Loucy (cell line): ENCODE data around the gene FUT4.

Experiments
- H2AFZ ChIP-seq: fragments of 200-600 bp; sonication (generic); 2 replicates; pipeline ENCODE4 v1.6.0; 2016; ENCODE audit warnings: antibody characterized with exemption, mild to moderate bottlenecking, low read length, moderate library complexity
- H3F3A ChIP-seq: fragments of 200-600 bp; 2 replicates; pipeline ENCODE4 v1.6.0; 2016; ENCODE audit warnings: antibody characterized with exemption, low read depth, mild to moderate bottlenecking
- H3K27me3 ChIP-seq: fragments of 200-600 bp; sonication (generic); 2 replicates; pipeline ENCODE4 v1.6.1; 2014; ENCODE audit warnings: low read length, mild to moderate bottlenecking; ENCODE audit not compliant: insufficient read depth, poor library complexity, severe bottlenecking
- H3K36me3 ChIP-seq: fragments of 200-600 bp; sonication (generic); 2 replicates; pipeline ENCODE4 v1.6.1; 2016; ENCODE audit warnings: low read length; ENCODE audit not compliant: insufficient read depth
- H3K4me1 ChIP-seq: fragments of 200-600 bp; sonication (generic); 2 replicates; pipeline ENCODE4 v1.5.1; 2014; ENCODE audit warnings: low read length, mild to moderate bottlenecking; ENCODE audit not compliant: insufficient read depth, poor library complexity, severe bottlenecking
- H3K4me2 ChIP-seq: fragments of 200-600 bp; sonication (generic); 2 replicates; pipeline ENCODE4 v1.6.0; 2014; ENCODE audit warnings: antibody characterized with exemption, low read length, low read depth, mild to moderate bottlenecking; ENCODE audit not compliant: poor library complexity, severe bottlenecking
- H3K4me3 ChIP-seq: fragments of 200-600 bp; sonication (generic); 2 replicates; pipeline ENCODE4 v1.5.1; 2014; ENCODE audit warnings: low read length, mild to moderate bottlenecking, mixed read lengths; ENCODE audit not compliant: poor library complexity, severe bottlenecking
- H3K79me2 ChIP-seq: fragments of 200-600 bp; sonication (generic); 2 replicates; pipeline ENCODE4 v1.6.1; 2014; ENCODE audit warnings: low read length; ENCODE audit not compliant: insufficient read depth
- H3K9ac ChIP-seq: fragments of 200-600 bp; sonication (generic); 2 replicates; pipeline ENCODE4 v1.6.0; 2014; ENCODE audit warnings: mild to moderate bottlenecking, low read depth, low read length, moderate library complexity; ENCODE audit not compliant: poor library complexity, severe bottlenecking
- H3K9me2 ChIP-seq: fragments of 200-600 bp; sonication (generic); replicated peaks from 2 replicates; pipeline ENCODE4 v1.6.1; 2016; ENCODE audit warnings: low read depth, low read length, mixed read lengths
- H3K9me3 ChIP-seq: fragments of 200-600 bp; sonication (generic); 2 replicates; pipeline ENCODE4 v1.6.1; 2014; ENCODE audit warnings: mild to moderate bottlenecking, antibody characterized with exemption, low read length, low read depth; ENCODE audit not compliant: insufficient read depth
- H4K20me1 ChIP-seq: fragments of 200-600 bp; sonication (generic); 2 replicates; pipeline ENCODE4 v1.6.0; 2014; ENCODE audit warnings: antibody characterized with exemption, low read length, mild to moderate bottlenecking; ENCODE audit not compliant: insufficient read depth, poor library complexity, severe bottlenecking
- EZH2phosphoT487 ChIP-seq: fragments of 200-600 bp; IDR thresholded peaks from 2 replicates; pipeline ENCODE4 v1.6.1; 2018; ENCODE audit warnings: antibody characterized with exemption, mild to moderate bottlenecking, moderate library complexity, borderline replicate concordance
- TF ChIP-seq, protein P1 (sequence below): fragments of 200-600 bp; sonication (generic); conservative IDR thresholded peaks from 2 replicates; pipeline ENCODE4 v1.5.1; 2014; ENCODE audit warnings: mild to moderate bottlenecking, antibody characterized with exemption, low read length

The FUT4 gene

GRCh38 chr11:94526645-94527438, 16.9 kb upstream of the FUT4 start:
- Histone ChIP-seq H3K9me3 (no peaks in the 10 kb centered on the region), H3K27me3 (no peaks in the 10 kb centered on the region), H3K9ac (no peak overlapping the region), H3K9me2 (no peaks in the 10 kb centered on the region), H3K4me1 (no peaks in the 10 kb centered on the region), H3K4me3 (no peak overlapping the region), H3F3A (no peaks in the 10 kb centered on the region), H3K4me2 (no peak overlapping the region), H2AFZ (no peak overlapping the region), H3K79me2 (no peaks in the 10 kb centered on the region), H3K36me3 (no peaks in the 10 kb centered on the region), H4K20me1 (no peaks in the 10 kb centered on the region)
- TF ChIP-seq, protein P1, sequence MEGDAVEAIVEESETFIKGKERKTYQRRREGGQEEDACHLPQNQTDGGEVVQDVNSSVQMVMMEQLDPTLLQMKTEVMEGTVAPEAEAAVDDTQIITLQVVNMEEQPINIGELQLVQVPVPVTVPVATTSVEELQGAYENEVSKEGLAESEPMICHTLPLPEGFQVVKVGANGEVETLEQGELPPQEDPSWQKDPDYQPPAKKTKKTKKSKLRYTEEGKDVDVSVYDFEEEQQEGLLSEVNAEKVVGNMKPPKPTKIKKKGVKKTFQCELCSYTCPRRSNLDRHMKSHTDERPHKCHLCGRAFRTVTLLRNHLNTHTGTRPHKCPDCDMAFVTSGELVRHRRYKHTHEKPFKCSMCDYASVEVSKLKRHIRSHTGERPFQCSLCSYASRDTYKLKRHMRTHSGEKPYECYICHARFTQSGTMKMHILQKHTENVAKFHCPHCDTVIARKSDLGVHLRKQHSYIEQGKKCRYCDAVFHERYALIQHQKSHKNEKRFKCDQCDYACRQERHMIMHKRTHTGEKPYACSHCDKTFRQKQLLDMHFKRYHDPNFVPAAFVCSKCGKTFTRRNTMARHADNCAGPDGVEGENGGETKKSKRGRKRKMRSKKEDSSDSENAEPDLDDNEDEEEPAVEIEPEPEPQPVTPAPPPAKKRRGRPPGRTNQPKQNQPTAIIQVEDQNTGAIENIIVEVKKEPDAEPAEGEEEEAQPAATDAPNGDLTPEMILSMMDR: no peak
- TF ChIP-seq EZH2phosphoT487: no peak

DNA sequence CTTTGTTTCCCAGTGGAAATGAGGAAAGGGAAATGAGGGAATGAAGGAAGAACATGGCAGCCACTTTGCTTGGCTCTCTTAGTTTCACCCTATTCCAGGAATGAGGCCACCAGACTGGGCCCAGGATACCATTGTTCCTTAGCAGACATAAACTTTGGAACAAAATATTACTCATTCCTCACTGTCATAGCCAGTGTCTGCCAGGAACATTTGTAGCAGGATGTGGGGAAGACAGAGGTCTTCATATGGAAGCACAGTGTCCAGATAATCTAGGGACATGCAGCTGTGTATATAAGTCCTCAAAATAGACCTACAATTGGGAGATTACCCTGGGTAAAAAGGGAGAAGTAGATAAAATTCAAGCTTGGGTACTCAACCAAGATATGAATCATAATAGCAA, 15.2 kb upstream of the FUT4 start:
- no peaks in the 10 kb centered on the region for H3F3A ChIP-seq
- no peak overlapping the region for H3K4me3 ChIP-seq
- no peaks in the 10 kb centered on the region for H3K9me3 ChIP-seq

DNA sequence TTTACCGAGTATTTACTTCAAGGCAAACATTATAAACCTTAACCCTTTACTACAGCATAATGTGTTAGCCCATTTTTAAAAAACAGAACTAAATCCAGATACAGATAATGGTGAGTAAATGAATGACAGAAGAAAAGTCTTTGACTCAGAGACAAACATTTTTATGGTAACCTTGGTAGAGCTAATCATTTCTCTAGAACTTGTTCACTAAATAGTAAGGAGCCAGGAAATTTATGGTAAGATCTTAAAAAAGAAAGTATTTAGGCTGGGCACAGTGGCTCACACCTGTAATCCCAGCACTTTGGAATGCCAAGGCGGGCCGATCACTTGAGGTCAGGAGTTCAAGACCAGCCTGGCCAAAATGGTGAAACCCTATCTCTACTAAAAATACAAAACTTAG, 11.5 kb upstream of the FUT4 start:
- Histone ChIP-seq H3K4me2 (no peak overlapping the region), H2AFZ (no peak overlapping the region), H3K9me2 (no peaks in the 10 kb centered on the region), H3K79me2 (no peaks in the 10 kb centered on the region), H3K36me3 (no peaks in the 10 kb centered on the region), H3K4me3 (no peak overlapping the region), H4K20me1 (no peaks in the 10 kb centered on the region), H3K27me3 (no peaks in the 10 kb centered on the region), H3K9ac (no peak overlapping the region), H3K9me3 (no peaks in the 10 kb centered on the region), H3K4me1 (peaks cover under 1% of the 10 kb centered on the region), H3F3A (no peaks in the 10 kb centered on the region)
- TF ChIP-seq, protein P1: no peak
- no peak for TF ChIP-seq EZH2phosphoT487

More for the DNA sequence above, 15.2 kb upstream of the FUT4 start:
- H3K9me2 ChIP-seq: no peaks in the 10 kb centered on the region
- TF ChIP-seq, protein P1: no peak
- no peak for TF ChIP-seq EZH2phosphoT487
- H3K9ac ChIP-seq: no peak overlapping the region
- H3K4me1 ChIP-seq: no peaks in the 10 kb centered on the region
- no peak overlapping the region for H2AFZ ChIP-seq
- no peaks in the 10 kb centered on the region for H3K27me3 ChIP-seq
- H3K36me3 ChIP-seq: no peaks in the 10 kb centered on the region
- H4K20me1 ChIP-seq: no peaks in the 10 kb centered on the region
- H3K79me2 ChIP-seq: no peaks in the 10 kb centered on the region
- H3K4me2 ChIP-seq: no peak overlapping the region
